Activated T-cell treated with anti-CD3 and anti-CD28 coated beads, Interleukin-2, amount 50 U/mL, for 24 hours (primary cell): ENCODE results near the gene DLG2.
"Not testable (repeated sequence)": the region's sequence is repeated elsewhere in the genome, so short reads cannot be mapped to it uniquely, and the experiment has no call there.

Experiments used
- DNase-seq: peaks from one replicate; pipeline ENCODE4 v3.0.0-alpha.2; 2020
- H3K27ac Mint-ChIP-seq: 2 replicates; pipeline ENCODE4 v1.8.0; 2020; ENCODE audit warnings: mild to moderate bottlenecking, mixed read lengths
- H3K27me3 Mint-ChIP-seq: 2 replicates; pipeline ENCODE4 v1.8.0; 2020; ENCODE audit warnings: mixed read lengths
- H3K36me3 Mint-ChIP-seq: 2 replicates; pipeline ENCODE4 v1.8.0; 2020; ENCODE audit warnings: low read depth, mixed read lengths
- H3K4me1 Mint-ChIP-seq: 2 replicates; pipeline ENCODE4 v1.8.0; 2020; ENCODE audit warnings: low read depth, mixed read lengths
- H3K4me3 Mint-ChIP-seq: 2 replicates; pipeline ENCODE4 v1.8.0; 2020; ENCODE audit warnings: mild to moderate bottlenecking, moderate library complexity, mixed read lengths
- H3K9me3 Mint-ChIP-seq: 2 replicates; pipeline ENCODE4 v1.8.0; 2020; ENCODE audit warnings: mixed read lengths

The DLG2 gene

GRCh38 chr11:84372381-84372950 lies 1254.7 kb downstream of the DLG2 start:
- Mint-ChIP-seq H3K27ac (no peak overlapping the region), H3K9me3 (peaks cover 3% of the 10 kb centered on the region), H3K4me3 (no peak overlapping the region), H3K27me3 (no peaks in the 10 kb centered on the region), H3K4me1 (no peaks in the 10 kb centered on the region), H3K36me3 (no peaks in the 10 kb centered on the region)
- no peak for DNase-seq

GRCh38 chr11:84358034-84358433 lies 1269.1 kb downstream of the DLG2 start:
- H3K36me3 Mint-ChIP-seq: no peaks in the 10 kb centered on the region
- H3K27me3 Mint-ChIP-seq: no peaks in the 10 kb centered on the region
- H3K4me3 Mint-ChIP-seq: no peak overlapping the region
- H3K9me3 Mint-ChIP-seq: peaks cover 16% of the 10 kb centered on the region
- no peaks in the 10 kb centered on the region for H3K4me1 Mint-ChIP-seq
- DNase-seq: no peak
- no peak overlapping the region for H3K27ac Mint-ChIP-seq

DNA sequence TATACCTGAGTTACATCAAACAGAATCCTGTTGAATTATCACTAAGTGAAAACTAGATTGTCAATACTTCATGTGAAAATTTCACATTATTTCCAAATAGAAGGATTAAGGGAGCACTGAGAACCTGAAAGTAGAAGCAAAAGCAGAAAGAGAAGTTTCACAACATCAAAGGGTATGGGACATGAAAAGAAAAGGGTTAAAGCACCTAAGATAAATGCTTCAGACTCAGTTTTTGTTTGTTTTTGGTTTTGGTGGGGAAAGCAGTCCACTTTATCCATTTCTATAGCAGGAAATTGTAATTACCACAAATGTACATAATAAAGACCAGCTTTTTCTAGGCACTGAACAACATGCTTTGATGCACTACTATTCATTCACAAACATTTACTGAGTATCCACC lies 1271.2 kb downstream of the DLG2 start:
- Mint-ChIP-seq H3K9me3 (peaks cover 16% of the 10 kb centered on the region), H3K27me3 (no peaks in the 10 kb centered on the region), H3K4me3 (no peak overlapping the region), H3K27ac (no peak overlapping the region), H3K36me3 (no peaks in the 10 kb centered on the region), H3K4me1 (no peaks in the 10 kb centered on the region)
- DNase-seq: no peak

DNA sequence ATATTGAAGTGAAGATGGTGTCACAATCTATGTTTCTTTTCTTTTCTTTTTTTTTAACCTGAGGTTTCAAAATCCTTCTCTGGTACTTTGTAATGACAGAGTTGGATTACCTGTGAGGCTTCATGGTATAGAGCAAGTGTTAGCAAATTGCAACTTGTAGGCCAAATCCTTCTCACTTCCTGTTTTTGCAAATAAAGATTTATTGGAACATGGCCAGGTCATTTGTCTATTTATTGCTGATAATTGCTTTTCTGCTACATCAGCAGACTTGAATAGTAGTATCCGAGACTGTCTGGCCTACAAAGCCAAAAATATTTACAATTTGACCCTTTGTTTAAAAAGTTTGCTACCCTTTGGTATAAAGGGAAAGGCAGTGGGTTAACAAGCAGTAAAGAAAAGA lies 1281.5 kb downstream of the DLG2 start:
- no peak for DNase-seq
- Mint-ChIP-seq H3K9me3 (peaks cover 27% of the 10 kb centered on the region), H3K27me3 (no peaks in the 10 kb centered on the region), H3K27ac (no peak overlapping the region), H3K36me3 (no peaks in the 10 kb centered on the region), H3K4me3 (no peak overlapping the region), H3K4me1 (no peaks in the 10 kb centered on the region)

DNA sequence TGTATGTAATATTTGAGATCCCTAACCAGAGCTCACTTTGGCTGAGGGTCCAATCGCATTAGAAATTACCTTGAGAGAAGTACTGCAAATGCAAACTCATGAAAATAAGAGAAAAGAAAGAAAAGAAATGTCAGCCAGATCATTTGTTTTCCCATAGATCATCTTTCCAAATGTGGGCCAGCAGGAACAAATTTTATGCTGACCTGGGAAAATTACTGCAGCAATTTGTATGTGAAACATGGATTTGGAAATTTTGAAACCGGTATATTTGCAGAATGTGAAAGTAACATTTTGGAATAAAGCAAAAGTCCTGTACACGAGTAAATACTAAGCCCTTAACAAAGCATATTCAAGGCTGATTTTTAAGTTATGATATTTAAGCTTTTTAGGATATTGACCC lies 1282.1 kb downstream of the DLG2 start:
- Mint-ChIP-seq H3K4me3 (no peak overlapping the region), H3K9me3 (peaks cover 31% of the 10 kb centered on the region), H3K36me3 (no peaks in the 10 kb centered on the region), H3K27me3 (no peaks in the 10 kb centered on the region), H3K27ac (no peak overlapping the region), H3K4me1 (no peaks in the 10 kb centered on the region)
- no peak for DNase-seq

- no peak overlapping the region for H3K27ac Mint-ChIP-seq
- H3K36me3 Mint-ChIP-seq: no peaks in the 10 kb centered on the region
- no peak overlapping the region for H3K4me3 Mint-ChIP-seq
- no peaks in the 10 kb centered on the region for H3K4me1 Mint-ChIP-seq
- H3K27me3 Mint-ChIP-seq: no peaks in the 10 kb centered on the region
- H3K9me3 Mint-ChIP-seq: peaks cover 29% of the 10 kb centered on the region
- DNase-seq: no peak
These were observed 1287.3 kb downstream of the DLG2 start for GRCh38 chr11:84339796-84340195.

GRCh38 chr11:84333221-84333620 lies 1293.9 kb downstream of the DLG2 start:
- no peak for DNase-seq
- Mint-ChIP-seq H3K36me3 (no peaks in the 10 kb centered on the region), H3K27me3 (no peaks in the 10 kb centered on the region), H3K9me3 (peaks cover 15% of the 10 kb centered on the region), H3K4me1 (no peaks in the 10 kb centered on the region), H3K4me3 (no peak overlapping the region), H3K27ac (no peak overlapping the region)

DNA sequence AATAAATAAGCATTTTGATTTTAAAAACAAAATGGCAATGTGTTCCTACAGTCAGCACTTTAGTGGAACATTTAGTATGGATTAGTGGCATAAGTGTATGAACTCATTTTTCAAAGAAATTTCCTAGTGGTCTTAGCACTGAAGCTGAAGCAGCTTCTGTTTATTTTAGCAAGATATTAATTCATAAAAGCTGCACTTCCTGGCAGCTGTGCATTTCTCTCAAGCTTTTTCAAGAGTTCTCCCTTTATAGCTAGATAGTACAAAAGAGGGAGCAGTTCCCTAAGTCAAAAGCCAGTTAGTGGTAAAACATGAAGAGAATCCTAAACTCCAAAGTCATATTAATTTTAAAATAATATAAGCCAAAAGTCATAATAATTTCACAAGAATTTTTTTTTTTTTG lies 1304.9 kb downstream of the DLG2 start:
- no peak overlapping the region for H3K27ac Mint-ChIP-seq
- no peak overlapping the region for H3K4me3 Mint-ChIP-seq

GRCh38 chr11:84319863-84320262 lies 1307.3 kb downstream of the DLG2 start:
- Mint-ChIP-seq H3K27ac (no peak overlapping the region), H3K4me1 (no peaks in the 10 kb centered on the region), H3K27me3 (no peaks in the 10 kb centered on the region), H3K4me3 (no peak overlapping the region), H3K9me3 (peaks cover 9% of the 10 kb centered on the region), H3K36me3 (no peaks in the 10 kb centered on the region)
- no peak for DNase-seq

More for the DNA sequence above, 1304.9 kb downstream of the DLG2 start:
- Mint-ChIP-seq H3K36me3 (no peaks in the 10 kb centered on the region), H3K4me1 (no peaks in the 10 kb centered on the region), H3K27me3 (no peaks in the 10 kb centered on the region), H3K9me3 (peaks cover 9% of the 10 kb centered on the region)
- no peak for DNase-seq

DNA sequence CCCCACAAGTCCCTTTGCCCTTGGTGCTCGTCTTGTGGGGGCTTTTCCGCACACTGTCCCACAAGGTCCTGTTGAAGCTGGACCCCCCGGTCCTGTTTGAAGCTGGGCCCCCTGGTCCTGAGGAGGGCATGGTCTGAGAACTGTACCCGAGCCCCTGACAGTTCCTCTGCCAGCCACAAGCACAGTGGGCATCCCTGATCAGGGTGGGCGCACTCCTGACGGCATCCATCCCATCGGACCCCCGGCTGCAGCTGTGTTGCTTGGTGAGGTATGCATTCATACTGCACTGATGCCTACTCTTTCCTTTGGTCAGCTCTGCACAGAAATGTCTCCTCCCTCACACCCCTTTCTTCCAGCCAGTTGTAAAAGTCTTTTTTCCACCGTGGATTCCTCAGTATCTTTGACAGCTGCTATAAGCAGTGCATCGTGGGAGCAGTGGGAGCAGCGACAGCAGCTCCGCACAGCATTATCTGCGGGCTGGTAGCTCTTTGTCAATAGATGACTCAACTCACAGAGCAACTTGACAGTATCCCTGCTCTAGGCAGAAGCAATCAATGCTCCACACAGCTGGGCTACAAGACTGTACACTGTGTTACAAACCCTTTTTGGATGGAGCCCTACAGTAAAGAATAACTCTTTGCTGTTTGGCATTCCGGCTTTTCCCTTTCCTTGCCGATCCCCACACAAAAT lies 1310.1 kb downstream of the DLG2 start:
- Mint-ChIP-seq H3K9me3 (peaks cover 9% of the 10 kb centered on the region), H3K27ac (no peak overlapping the region), H3K27me3 (no peaks in the 10 kb centered on the region), H3K4me1 (no peaks in the 10 kb centered on the region), H3K36me3 (no peaks in the 10 kb centered on the region), H3K4me3 (no peak overlapping the region)
- no peak for DNase-seq

DNA sequence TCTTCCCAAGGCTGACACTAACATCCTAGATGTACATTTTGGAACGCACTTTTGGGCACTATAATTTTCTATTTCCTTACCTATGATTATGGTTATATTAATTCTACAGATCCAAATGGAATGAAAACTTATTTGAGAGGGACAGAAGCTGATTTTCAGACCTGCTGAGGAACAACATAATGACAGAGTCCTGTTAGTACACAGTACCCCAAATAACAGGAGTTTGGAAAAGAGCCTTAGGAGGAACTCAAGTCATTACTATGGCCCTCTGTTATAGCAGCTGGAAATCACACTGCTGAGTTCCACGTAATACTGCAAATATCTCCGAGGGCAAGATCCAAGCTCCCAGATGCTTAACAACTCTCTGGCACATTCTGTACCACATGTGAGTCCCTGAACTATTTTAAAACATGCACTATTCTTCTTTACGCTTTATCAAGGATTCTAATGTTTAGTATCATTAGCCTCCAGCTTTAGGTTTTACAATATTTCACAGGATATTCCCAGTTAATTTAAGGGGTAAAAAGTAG lies 1313.2 kb downstream of the DLG2 start:
- Mint-ChIP-seq H3K4me3 (no peak overlapping the region), H3K27me3 (no peaks in the 10 kb centered on the region), H3K4me1 (no peaks in the 10 kb centered on the region), H3K36me3 (no peaks in the 10 kb centered on the region), H3K9me3 (peaks cover 9% of the 10 kb centered on the region), H3K27ac (no peak overlapping the region)
- DNase-seq: no peak

GRCh38 chr11:84310268-84310667 lies 1316.9 kb downstream of the DLG2 start:
- H3K4me3 Mint-ChIP-seq: no peak overlapping the region
- DNase-seq: no peak
- H3K27ac Mint-ChIP-seq: no peak overlapping the region
- no peaks in the 10 kb centered on the region for H3K4me1 Mint-ChIP-seq
- no peaks in the 10 kb centered on the region for H3K27me3 Mint-ChIP-seq
- peaks cover 9% of the 10 kb centered on the region for H3K9me3 Mint-ChIP-seq
- no peaks in the 10 kb centered on the region for H3K36me3 Mint-ChIP-seq

- not testable (repeated sequence) for H3K27ac Mint-ChIP-seq, H3K27me3 Mint-ChIP-seq, DNase-seq, H3K36me3 Mint-ChIP-seq, H3K4me1 Mint-ChIP-seq, H3K4me3 Mint-ChIP-seq
- peaks cover 12% of the 10 kb centered on the region for H3K9me3 Mint-ChIP-seq
These were observed 1318.7 kb downstream of the DLG2 start for GRCh38 chr11:84308491-84308890.

GRCh38 chr11:84300092-84300491 lies 1327.1 kb downstream of the DLG2 start:
- no peak overlapping the region for H3K4me3 Mint-ChIP-seq

GRCh38 chr11:84297570-84297969 lies 1329.6 kb downstream of the DLG2 start:
- Mint-ChIP-seq H3K4me3 (no peak overlapping the region), H3K4me1 (no peaks in the 10 kb centered on the region), H3K9me3 (peaks cover 14% of the 10 kb centered on the region), H3K27ac (no peak overlapping the region), H3K27me3 (no peaks in the 10 kb centered on the region), H3K36me3 (no peaks in the 10 kb centered on the region)
- no peak for DNase-seq

More at GRCh38 chr11:84300092-84300491, 1327.1 kb downstream of the DLG2 start:
- Mint-ChIP-seq H3K9me3 (peaks cover 9% of the 10 kb centered on the region), H3K27me3 (no peaks in the 10 kb centered on the region), H3K4me1 (no peaks in the 10 kb centered on the region), H3K36me3 (no peaks in the 10 kb centered on the region), H3K27ac (no peak overlapping the region)
- DNase-seq: no peak
